Measurements from ENCODE around the gene PRDM10.

- TF ChIP-seq CTCF (conservative IDR thresholded peaks at IDR 0.05 in 1 of 2, IDR thresholded peaks at IDR 0.05 in 1 of 2; ENCODE audit: extremely low read depth in 1 of 2, insufficient read depth in 1 of 2, low read depth in 1 of 2, low read length in 2 of 2) (no peak), EZH2 (IDR thresholded peaks at IDR 0.05; ENCODE audit: borderline replicate concordance, low read length) (no peak)
These were observed 59.6 kb downstream of the PRDM10 start for GRCh38 chr11:129943036-129943435.

Data from mammary epithelial cell (primary cell).